ENCODE data around the gene SUGP1. TPM values are rescaled to one million over a fixed set of nuclear protein-coding genes. Genes with fewer than 3 reads are reported as not detected.

SUGP1 gene
- total RNA-seq, 2 experiments from 2014 or later = 42.8 to 51.3 TPM

DNA sequence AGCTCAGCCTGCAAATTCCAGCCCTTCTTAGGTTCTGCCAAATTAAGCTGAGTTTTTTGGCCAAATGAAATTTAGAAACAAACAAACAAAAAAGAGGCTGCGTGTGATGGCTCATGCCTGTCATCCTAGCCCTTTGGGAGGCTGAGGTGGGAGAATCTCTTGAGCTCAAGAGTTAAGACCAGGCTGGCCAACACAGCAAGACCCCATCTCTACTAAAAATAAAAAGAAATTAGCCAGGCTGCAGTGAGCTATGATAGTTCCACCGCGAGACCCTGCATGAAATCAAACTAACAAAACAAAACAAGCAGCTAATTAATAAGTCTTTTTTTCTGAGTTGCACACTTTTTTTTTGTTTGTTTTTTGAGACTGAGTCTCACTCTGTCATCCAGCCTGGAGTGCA lies 90.6 kb downstream of the SUGP1 start:
- Mint-ChIP-seq H3K36me3 (ENCODE audit: low read depth) (no peaks in the 10 kb centered on the region), H3K27ac (no peak overlapping the region), H3K27me3 (peaks cover 7% of the 10 kb centered on the region), H3K9me3 (peaks cover 7% of the 10 kb centered on the region), H3K4me1 (ENCODE audit: low read depth) (peaks cover 2% of the 10 kb centered on the region), H3K4me3 (no peak overlapping the region)
- TF ChIP-seq, protein P1, sequence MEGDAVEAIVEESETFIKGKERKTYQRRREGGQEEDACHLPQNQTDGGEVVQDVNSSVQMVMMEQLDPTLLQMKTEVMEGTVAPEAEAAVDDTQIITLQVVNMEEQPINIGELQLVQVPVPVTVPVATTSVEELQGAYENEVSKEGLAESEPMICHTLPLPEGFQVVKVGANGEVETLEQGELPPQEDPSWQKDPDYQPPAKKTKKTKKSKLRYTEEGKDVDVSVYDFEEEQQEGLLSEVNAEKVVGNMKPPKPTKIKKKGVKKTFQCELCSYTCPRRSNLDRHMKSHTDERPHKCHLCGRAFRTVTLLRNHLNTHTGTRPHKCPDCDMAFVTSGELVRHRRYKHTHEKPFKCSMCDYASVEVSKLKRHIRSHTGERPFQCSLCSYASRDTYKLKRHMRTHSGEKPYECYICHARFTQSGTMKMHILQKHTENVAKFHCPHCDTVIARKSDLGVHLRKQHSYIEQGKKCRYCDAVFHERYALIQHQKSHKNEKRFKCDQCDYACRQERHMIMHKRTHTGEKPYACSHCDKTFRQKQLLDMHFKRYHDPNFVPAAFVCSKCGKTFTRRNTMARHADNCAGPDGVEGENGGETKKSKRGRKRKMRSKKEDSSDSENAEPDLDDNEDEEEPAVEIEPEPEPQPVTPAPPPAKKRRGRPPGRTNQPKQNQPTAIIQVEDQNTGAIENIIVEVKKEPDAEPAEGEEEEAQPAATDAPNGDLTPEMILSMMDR (IDR thresholded peaks at IDR 0.05) = no peak
- no peak for DNase-seq
- ChIA-PET POLR2A (no interaction called here), CTCF (interaction anchor here (0.7 to 1.5 kb wide), 2 partner anchors 55 to 84 kb away, joined by 3 read pairs; no protein-coding TSS in a partner anchor)
- intact Hi-C loops (cut with micrococcal nuclease) = loop anchor here (5.0 kb wide), 1 partner anchor 82 kb away; no protein-coding TSS in a partner anchor
- ATAC-seq = no peak

- Mint-ChIP-seq H3K36me3 (ENCODE audit: low read depth) (no peaks in the 10 kb centered on the region), H3K27me3 (peaks cover 10% of the 10 kb centered on the region), H3K9me3 (no peaks in the 10 kb centered on the region), H3K27ac (no peak overlapping the region), H3K4me1 (ENCODE audit: low read depth) (peaks cover 2% of the 10 kb centered on the region), H3K4me3 (no peak overlapping the region)
- TF ChIP-seq, protein P1 (IDR thresholded peaks at IDR 0.05) = no peak
- DNase-seq = no peak
- intact Hi-C loops (cut with micrococcal nuclease) = loop anchor here (5.0 kb wide), 1 partner anchor 80 kb away; no protein-coding TSS in a partner anchor
- ChIA-PET POLR2A (interaction anchor here (1.2 kb wide), 1 partner anchor 54 kb away, joined by 3 read pairs; no protein-coding TSS in a partner anchor), CTCF (interaction anchor here (0.9 kb wide), 1 partner anchor 11 kb away, joined by 3 read pairs; no protein-coding TSS in a partner anchor)
- no peak for ATAC-seq
Measured at GRCh38 chr19:19227217-19227616, 93.1 kb downstream of the SUGP1 start.

GRCh38 chr19:19226663-19227062 lies 93.6 kb downstream of the SUGP1 start:
- no peak for ATAC-seq
- TF ChIP-seq, protein P1 (IDR thresholded peaks at IDR 0.05) = no peak
- Mint-ChIP-seq H3K36me3 (ENCODE audit: low read depth) (no peaks in the 10 kb centered on the region), H3K4me3 (no peak overlapping the region), H3K27ac (no peak overlapping the region), H3K9me3 (no peaks in the 10 kb centered on the region), H3K27me3 (peaks cover 10% of the 10 kb centered on the region), H3K4me1 (ENCODE audit: low read depth) (peaks cover 2% of the 10 kb centered on the region)
- CTCF ChIA-PET = interaction anchor here (0.9 kb wide), 1 partner anchor 11 kb away, joined by 3 read pairs; no protein-coding TSS in a partner anchor
- DNase-seq = no peak
- intact Hi-C loops (cut with micrococcal nuclease) = loop anchor here (5.0 kb wide), 1 partner anchor 79 kb away; no protein-coding TSS in a partner anchor
- POLR2A ChIA-PET = interaction anchor here (1.2 kb wide), 1 partner anchor 54 kb away, joined by 3 read pairs; no protein-coding TSS in a partner anchor

DNA sequence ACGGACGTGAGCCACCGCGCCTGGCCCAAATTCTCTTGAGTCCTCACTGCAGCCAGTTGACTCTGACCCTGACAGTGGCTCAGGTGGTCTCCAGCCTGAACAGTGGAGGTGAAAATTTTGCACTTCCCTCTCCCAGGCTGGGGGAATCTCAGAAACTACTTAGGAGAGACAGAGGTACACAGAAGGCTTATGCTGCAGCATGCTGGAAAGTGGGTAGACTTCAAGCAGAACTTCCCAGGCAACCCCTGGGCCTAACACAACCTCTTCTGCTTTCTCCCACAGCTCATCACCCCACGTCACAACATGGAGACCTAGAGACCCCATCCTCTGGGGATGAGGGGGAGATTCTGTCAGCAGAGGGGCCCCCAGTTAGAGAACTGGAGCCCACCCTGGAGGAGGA lies 94.1 kb downstream of the SUGP1 start:
- POLR2A ChIA-PET = interaction anchor here (1.2 kb wide), 2 partner anchors 24 to 55 kb away, joined by 3 read pairs; no protein-coding TSS in a partner anchor
- no peak for ATAC-seq

More for the DNA sequence above, 94.1 kb downstream of the SUGP1 start:
- intact Hi-C loops (cut with micrococcal nuclease) = loop anchor here (5.0 kb wide), 1 partner anchor 79 kb away; no protein-coding TSS in a partner anchor
- H3K27me3 Mint-ChIP-seq = peaks cover 10% of the 10 kb centered on the region
- DNase-seq = no peak
- H3K36me3 Mint-ChIP-seq (ENCODE audit: low read depth) = no peaks in the 10 kb centered on the region
- H3K4me3 Mint-ChIP-seq = no peak overlapping the region
- peaks cover 2% of the 10 kb centered on the region for H3K4me1 Mint-ChIP-seq (ENCODE audit: low read depth)
- TF ChIP-seq, protein P1 (IDR thresholded peaks at IDR 0.05) = no peak
- H3K9me3 Mint-ChIP-seq = no peaks in the 10 kb centered on the region
- CTCF ChIA-PET = interaction anchor here (0.9 to 2.7 kb wide), 5 partner anchors 21 to 83 kb away, joined by 3 to 12 read pairs (median 5); no protein-coding TSS in a partner anchor
- H3K27ac Mint-ChIP-seq = no peak overlapping the region

Other genes starting within 250 kb of the SUGP1 start
- 10 to 100 TPM; 24.4 to 26.2 TPM for gene TMEM161A, start 182.0 kb downstream of the SUGP1 start, total RNA-seq
- gene MEF2B, start 150.2 kb downstream of the SUGP1 start, total RNA-seq = 1 to 10 TPM; 1.4 to 2.6 TPM
- 10 to 100 TPM; 20.8 to 22.2 TPM for gene BORCS8, start 128.4 kb downstream of the SUGP1 start, total RNA-seq
- 10 to 100 TPM; 61.4 to 68.5 TPM for gene RFXANK, start 128.3 kb downstream of the SUGP1 start, total RNA-seq
- 10 to 100 TPM; 37.8 to 40.0 TPM for gene NR2C2AP, start 117.1 kb downstream of the SUGP1 start, total RNA-seq
- gene NCAN, start 108.6 kb downstream of the SUGP1 start, total RNA-seq = not detected
- not detected for gene TM6SF2, start 47.2 kb downstream of the SUGP1 start, total RNA-seq
- gene MAU2, start 320 bp upstream of the SUGP1 start, total RNA-seq = 10 to 100 TPM; 38.4 to 39.4 TPM
- gene GATAD2A, start 85.2 kb upstream of the SUGP1 start, total RNA-seq = 100 to 1,000 TPM; 132 to 136 TPM
- gene TSSK6, start 195.0 kb upstream of the SUGP1 start, total RNA-seq = 1 to 10 TPM; 3.4 to 4.9 TPM
- 100 to 1,000 TPM; 298 to 310 TPM for gene NDUFA13, start 195.7 kb upstream of the SUGP1 start, total RNA-seq
- 1 to 10 TPM; 7.4 to 8.1 TPM for gene YJEFN3, start 208.4 kb upstream of the SUGP1 start, total RNA-seq
- under 1 TPM; 0.31 to 0.32 TPM for gene CILP2, start 217.8 kb upstream of the SUGP1 start, total RNA-seq

Data from activated CD8-positive, alpha-beta T cell treated with anti-CD3 and anti-CD28 coated beads for 36 hours (primary cell).